Activated CD8-positive, alpha-beta memory T cell treated with anti-CD3 and anti-CD28 coated beads for 36 hours (primary cell): Measurements from ENCODE around the gene AP1M1. TPM values are rescaled to one million over a fixed set of nuclear protein-coding genes. Genes with fewer than 3 reads are reported as not detected.

Experiments used
- CTCF ChIA-PET: fragments of 350-600 bp; sonication (Branson Sonifier 250); formaldehyde crosslinking; loops from one replicate; lab custom pipeline; 2021; ENCODE audit warnings: antibody characterized with exemption; lab: Charles Lee
- POLR2A ChIA-PET: fragments of 350-600 bp; sonication (Branson Sonifier 250); formaldehyde crosslinking; loops from one replicate; lab custom pipeline; 2021; ENCODE audit warnings: antibody characterized with exemption; lab: Charles Lee
- total RNA-seq, 2 experiments: library from RNA; stranded (reverse); gene quantifications; one replicate each; pipeline ENCODE4 v1.2.3, GENCODE V29; 2021

AP1M1 gene
- total RNA-seq, 2 experiments from 2014 or later: 107 to 109 TPM

DNA sequence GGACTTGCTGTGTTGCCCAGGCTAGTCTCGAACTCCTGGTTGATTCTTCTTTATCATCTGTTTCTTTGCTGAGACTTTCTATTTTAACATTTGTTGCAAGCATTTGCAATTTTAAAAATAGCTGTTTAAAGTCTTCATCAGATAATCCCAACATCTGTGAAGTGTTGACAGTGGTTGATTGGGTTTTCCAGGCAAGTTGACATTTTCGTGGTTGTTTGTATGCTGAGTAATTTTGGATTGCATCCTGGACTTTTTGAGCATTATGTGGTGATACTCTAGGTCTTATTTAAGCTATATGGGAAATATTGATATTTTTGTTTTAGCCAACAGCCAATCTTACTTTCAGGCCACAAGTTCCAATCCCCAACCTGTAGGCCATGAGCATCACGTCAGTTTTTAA, 25.1 kb downstream of the AP1M1 start:
- ChIA-PET CTCF (interaction anchor here (0.5 to 1.1 kb wide), 2 partner anchors 36 to 1240 kb away, joined by 3 to 5 read pairs; no protein-coding TSS in a partner anchor), POLR2A (no interaction called here)

DNA sequence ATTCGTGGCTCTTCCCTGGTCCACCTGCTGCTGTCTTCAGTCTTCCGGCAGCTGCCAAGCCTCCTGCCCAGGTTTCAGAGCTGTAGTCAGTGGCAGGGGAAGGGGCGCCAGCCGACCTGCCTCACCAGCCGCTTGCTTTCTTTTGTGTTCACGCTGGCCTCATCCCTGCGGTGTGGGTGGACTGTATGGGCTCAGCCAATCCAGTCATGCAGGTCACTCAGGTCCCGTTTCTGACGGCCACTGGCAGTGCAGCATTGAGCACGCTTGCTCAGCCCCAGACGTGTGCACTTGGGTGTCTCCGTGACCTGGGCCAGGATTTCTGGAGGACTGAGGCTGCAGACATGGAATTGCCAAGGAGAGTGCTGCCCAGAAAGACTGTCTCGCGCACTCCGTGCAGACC, 26.0 kb downstream of the AP1M1 start:
- CTCF ChIA-PET: interaction anchor here (0.6 kb wide), 1 partner anchor 132 kb away, joined by 3 read pairs; no protein-coding TSS in a partner anchor
- POLR2A ChIA-PET: no interaction called here

GRCh38 chr19:16224293-16225045, 26.8 kb downstream of the AP1M1 start:
- ChIA-PET POLR2A (no interaction called here), CTCF (interaction anchor here (0.6 kb wide), 1 partner anchor 133 kb away, joined by 3 read pairs; no protein-coding TSS in a partner anchor)

DNA sequence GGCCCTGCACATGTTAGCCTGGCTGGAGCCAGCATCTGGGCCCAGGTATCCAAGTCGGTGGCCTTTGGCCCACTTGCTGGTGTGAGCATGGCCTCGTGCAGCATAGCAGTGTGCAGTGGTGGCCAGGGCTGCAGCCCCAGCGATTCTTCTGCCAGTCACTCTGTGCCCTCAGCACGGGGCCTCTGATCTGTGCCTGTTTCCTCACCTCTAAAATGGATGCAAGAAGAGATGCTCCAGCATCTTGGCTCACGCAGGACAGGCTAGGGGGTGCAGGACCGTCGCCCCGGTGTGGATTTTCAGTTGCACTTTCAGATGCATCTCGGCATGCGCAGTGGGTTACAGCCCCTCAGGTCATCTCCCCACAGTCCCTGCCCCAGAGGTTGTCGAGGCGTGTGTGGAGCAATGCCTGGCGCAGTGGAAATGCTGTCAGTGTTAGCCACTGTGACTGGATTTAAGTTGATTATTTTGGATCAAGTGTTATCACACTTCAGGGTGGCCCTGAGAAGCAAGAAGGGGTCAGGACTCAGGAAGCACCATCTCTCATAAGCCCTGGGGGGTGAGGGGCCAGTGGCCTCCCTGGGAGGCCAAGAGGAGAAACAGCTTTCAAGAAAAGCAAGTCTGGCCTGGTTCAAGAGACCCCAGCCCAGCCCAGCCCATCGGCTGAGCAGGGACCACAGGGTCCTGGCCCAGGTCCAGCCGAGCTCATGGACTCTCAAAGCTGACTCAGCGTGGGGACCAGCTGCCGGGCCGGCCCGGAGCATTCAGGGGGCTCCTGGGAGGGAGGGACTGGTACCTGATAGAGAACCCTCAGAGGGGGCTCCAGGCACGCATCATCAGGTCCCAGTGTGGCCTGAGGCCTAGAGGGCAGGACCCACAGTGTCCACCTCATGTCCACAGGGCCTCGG, 27.8 kb downstream of the AP1M1 start:
- CTCF ChIA-PET: no interaction called here
- POLR2A ChIA-PET: no interaction called here

GRCh38 chr19:16226184-16226591, 28.5 kb downstream of the AP1M1 start:
- ChIA-PET CTCF (no interaction called here), POLR2A (no interaction called here)

- POLR2A ChIA-PET: interaction anchor here (0.5 kb wide), 1 partner anchor 106 kb away, joined by 4 read pairs; no protein-coding TSS in a partner anchor
- CTCF ChIA-PET: no interaction called here
Observed at GRCh38 chr19:16226878-16227836, 29.4 kb downstream of the AP1M1 start.

DNA sequence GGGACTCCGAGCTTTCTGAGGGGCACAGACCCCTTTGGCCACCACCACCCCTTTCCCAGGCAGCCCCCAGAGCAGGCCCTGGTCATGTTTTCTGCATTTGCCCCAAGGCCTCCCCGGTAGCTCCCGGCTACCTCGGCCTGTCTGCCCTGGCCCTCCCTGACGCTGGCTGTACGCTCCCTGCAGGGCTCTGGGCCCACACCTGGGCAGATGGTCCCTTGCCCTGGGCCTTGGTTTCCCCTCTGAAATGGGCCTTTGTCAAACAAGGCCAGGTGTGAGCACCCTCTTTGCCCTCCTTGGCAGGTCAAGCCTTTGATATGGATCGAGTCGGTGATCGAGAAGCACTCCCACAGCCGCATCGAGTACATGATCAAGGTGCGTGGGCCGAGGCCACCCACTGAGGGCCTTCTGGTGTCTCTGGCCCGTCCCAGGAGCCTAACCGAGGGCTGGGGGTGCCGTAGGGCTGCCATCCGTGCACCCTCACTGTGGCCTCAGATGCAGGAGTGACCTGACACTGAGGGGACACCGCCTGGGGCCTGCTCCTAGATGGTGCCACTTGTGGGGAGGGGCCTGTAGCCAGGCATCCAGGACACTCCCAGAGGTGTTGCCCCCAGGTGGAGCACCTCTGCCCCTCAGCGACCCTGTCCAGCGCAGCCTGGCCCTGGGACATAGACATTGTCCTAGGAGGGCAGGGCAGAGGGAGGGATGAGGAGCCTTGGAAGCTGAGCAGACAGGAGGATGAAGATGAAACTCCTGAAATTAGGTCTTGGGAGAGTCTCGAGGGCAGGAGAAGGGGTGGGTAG, 30.3 kb downstream of the AP1M1 start:
- POLR2A ChIA-PET: no interaction called here
- CTCF ChIA-PET: no interaction called here

DNA sequence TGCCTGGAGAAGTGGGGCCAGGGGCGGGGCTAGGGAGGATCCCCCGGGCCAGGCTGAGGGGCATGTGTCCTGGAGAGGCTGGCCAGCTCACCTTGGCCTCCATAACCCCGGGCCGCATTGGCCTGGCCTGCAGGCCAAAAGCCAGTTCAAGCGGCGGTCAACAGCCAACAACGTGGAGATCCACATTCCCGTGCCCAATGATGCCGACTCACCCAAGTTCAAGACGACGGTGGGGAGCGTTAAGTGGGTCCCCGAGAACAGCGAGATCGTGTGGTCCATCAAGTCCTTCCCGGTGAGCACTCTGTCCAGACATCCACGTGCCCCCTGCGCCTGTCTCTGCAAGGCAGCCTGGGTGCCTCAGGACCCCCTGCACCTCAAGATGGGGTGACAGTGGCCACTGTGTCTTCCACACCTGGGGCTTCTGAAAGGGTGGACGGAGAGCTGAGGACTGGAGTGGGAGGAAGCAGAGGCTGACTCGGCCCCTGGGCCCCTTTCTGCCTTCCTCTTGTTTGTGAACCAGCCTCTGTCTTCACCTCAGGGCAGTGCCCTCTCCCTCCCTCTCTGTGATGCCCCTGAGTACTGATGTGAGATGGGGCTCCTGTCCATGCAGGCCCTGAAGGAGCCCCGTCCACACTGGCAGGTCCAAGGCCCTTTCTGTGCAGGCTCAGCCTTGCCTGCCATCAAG, 31.1 kb downstream of the AP1M1 start:
- POLR2A ChIA-PET: no interaction called here
- CTCF ChIA-PET: no interaction called here

DNA sequence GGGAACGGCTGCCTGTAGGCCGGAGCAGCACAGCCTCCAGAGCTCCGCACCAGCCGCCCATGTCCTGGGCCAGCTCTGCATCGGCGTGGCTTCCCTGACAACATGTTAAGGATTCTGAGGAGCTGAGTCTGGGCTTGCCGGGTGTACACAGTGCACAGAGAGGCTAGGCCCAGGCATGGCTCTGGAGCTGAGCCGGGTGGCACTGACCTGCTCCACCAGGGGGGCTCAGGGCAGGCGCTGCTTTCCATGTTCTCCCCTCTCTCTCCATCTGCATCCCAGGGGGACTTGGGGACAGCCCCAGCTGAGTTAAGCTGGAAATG, 31.6 kb downstream of the AP1M1 start:
- ChIA-PET CTCF (no interaction called here), POLR2A (no interaction called here)

DNA sequence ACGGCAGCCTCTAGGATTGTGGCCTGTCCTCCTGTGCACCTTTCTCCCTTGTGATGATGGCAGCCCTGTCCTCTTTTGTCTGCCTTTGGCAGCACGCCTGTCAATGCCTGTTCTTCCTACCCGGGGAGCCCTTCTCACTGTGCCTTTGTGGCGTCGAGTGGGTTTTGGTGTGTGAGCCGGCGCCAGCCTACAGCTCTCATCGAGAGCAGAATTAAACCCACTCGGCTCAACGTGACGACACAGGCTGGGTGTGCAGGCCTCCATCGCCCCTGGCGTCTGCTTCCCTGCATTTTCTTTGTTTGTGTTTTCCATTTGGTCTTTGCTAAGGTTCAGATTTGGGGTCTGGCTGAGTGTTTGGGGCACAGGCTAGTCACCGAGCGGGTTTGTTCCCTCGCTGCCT, 34.4 kb downstream of the AP1M1 start:
- CTCF ChIA-PET: no interaction called here
- POLR2A ChIA-PET: no interaction called here

- ChIA-PET POLR2A (no interaction called here), CTCF (no interaction called here)
Observed at GRCh38 chr19:16232568-16232967, 34.9 kb downstream of the AP1M1 start.

GRCh38 chr19:16233081-16233776, 35.5 kb downstream of the AP1M1 start:
- POLR2A ChIA-PET: no interaction called here
- CTCF ChIA-PET: interaction anchor here (0.7 to 1.3 kb wide), 2 partner anchors 150 to 153 kb away, joined by 3 read pairs; no protein-coding TSS in a partner anchor

GRCh38 chr19:16233836-16234551, 36.3 kb downstream of the AP1M1 start:
- CTCF ChIA-PET: interaction anchor here (1.3 kb wide), 1 partner anchor 149 kb away, joined by 3 read pairs; no protein-coding TSS in a partner anchor
- POLR2A ChIA-PET: no interaction called here

- POLR2A ChIA-PET: no interaction called here
- CTCF ChIA-PET: interaction anchor here (1.3 kb wide), 1 partner anchor 148 kb away, joined by 3 read pairs; no protein-coding TSS in a partner anchor
Observed at GRCh38 chr19:16234552-16235445, 37.1 kb downstream of the AP1M1 start.

- ChIA-PET POLR2A (no interaction called here), CTCF (no interaction called here)
Observed at GRCh38 chr19:16235811-16236652, 38.3 kb downstream of the AP1M1 start.
